ENCODE data around the gene DOCK9.
"Not testable (repeated sequence)": the region's sequence is repeated elsewhere in the genome, so short reads cannot be mapped to it uniquely, and the experiment has no call there.

The DOCK9 gene

GRCh38 chr13:98755729-98756128 is 222.1 kb downstream of the DOCK9 start:
- no peak for DNase-seq

GRCh38 chr13:98755116-98755515 is 222.7 kb downstream of the DOCK9 start:
- no peak for DNase-seq

- DNase-seq: not testable (repeated sequence)
Measured at GRCh38 chr13:98754468-98754867, 223.4 kb downstream of the DOCK9 start.

- no peak for DNase-seq
Measured at GRCh38 chr13:98752467-98753290, 225.2 kb downstream of the DOCK9 start, which contains the start of gene SLC15A1. SLC15A1 (minus strand) TSS chr13:98752672; CDS start chr13:98752598, 74 bp downstream.

GRCh38 chr13:98751861-98752466 is 225.9 kb downstream of the DOCK9 start:
- no peak for DNase-seq

- no peak for DNase-seq
Measured at GRCh38 chr13:98751367-98751782, 226.5 kb downstream of the DOCK9 start.

GRCh38 chr13:98749501-98749900 is 228.4 kb downstream of the DOCK9 start:
- no peak for DNase-seq

- no peak for DNase-seq
Measured at GRCh38 chr13:98746968-98747367, 230.9 kb downstream of the DOCK9 start.
